Caco-2 (cell line): ENCODE results near the gene SETD3. TPM values are rescaled to one million over a fixed set of nuclear protein-coding genes. Genes with fewer than 3 reads are reported as not detected.

Experiments
- BruUV-seq: library from RNA; stranded (reverse); fragments of 400-500 nt; replicated peaks from 2 replicates; lab custom pipeline; 2021; lab: Mats Ljungman, UMichigan
- CTCF ChIA-PET: fragments of 300-600 bp; sonication (Branson Sonifier 250); formaldehyde crosslinking; loops from one replicate; lab custom pipeline; 2022; ENCODE audit warnings: antibody characterized with exemption; lab: Charles Lee
- POLR2A ChIA-PET: fragments of 300-600 bp; sonication (Branson Sonifier 250); formaldehyde crosslinking; loops from one replicate; lab custom pipeline; 2022; ENCODE audit warnings: antibody characterized with exemption; lab: Charles Lee
- DNase-seq, 2 experiments: peaks; one replicate each; pipeline versions ENCODE4 v3.0.0 to v3.0.0-alpha.2; 2020 to 2022
- H3K27me3 ChIP-seq: replicated peaks from 2 replicates; pipeline ENCODE4 v1.6.0; 2011; ENCODE audit warnings: low read length; ENCODE audit not compliant: control insufficient read depth, insufficient read depth
- H3K36me3 ChIP-seq: 2 replicates; pipeline ENCODE4 v1.5.1; 2011; ENCODE audit warnings: low read length; ENCODE audit not compliant: control insufficient read depth, insufficient read depth
- H3K4me1 ChIP-seq: fragments of 250-450 bp; sonication (Bioruptor Pico); 2 replicates; pipeline ENCODE4 v1.5.1; 2020; ENCODE audit warnings: mild to moderate bottlenecking
- H3K4me3 ChIP-seq: 2 replicates; pipeline ENCODE4 v1.5.1; 2011; ENCODE audit warnings: low read depth, mild to moderate bottlenecking, control low read depth, low read length
- H3K9me3 ChIP-seq: fragments of 250-450 bp; sonication (Bioruptor Pico); 2 replicates; pipeline ENCODE4 v1.5.1; 2020; ENCODE audit warnings: mild to moderate bottlenecking, moderate library complexity
- H3K27ac Mint-ChIP-seq: one replicate; pipeline ENCODE4 v1.8.0; 2022; ENCODE audit warnings: mixed read lengths; ENCODE audit not compliant: unreplicated experiment
- H3K27me3 Mint-ChIP-seq: one replicate; pipeline ENCODE4 v1.8.0; 2022; ENCODE audit warnings: mixed read lengths; ENCODE audit not compliant: insufficient read depth, unreplicated experiment
- H3K36me3 Mint-ChIP-seq: one replicate; pipeline ENCODE4 v1.8.0; 2022; ENCODE audit warnings: mild to moderate bottlenecking, mixed read lengths; ENCODE audit not compliant: insufficient read depth, unreplicated experiment
- H3K4me1 Mint-ChIP-seq: one replicate; pipeline ENCODE4 v1.8.0; 2022; ENCODE audit warnings: low read depth, mixed read lengths; ENCODE audit not compliant: unreplicated experiment
- H3K4me3 Mint-ChIP-seq: one replicate; pipeline ENCODE4 v1.8.0; 2022; ENCODE audit warnings: mild to moderate bottlenecking, moderate library complexity, mixed read lengths; ENCODE audit not compliant: unreplicated experiment
- H3K9me3 Mint-ChIP-seq: one replicate; pipeline ENCODE4 v1.8.0; 2022; ENCODE audit warnings: mixed read lengths; ENCODE audit not compliant: unreplicated experiment
- CTCF ChIP-seq, 2 experiments: fragments of 200-600 bp in 1 of 2; IDR thresholded peaks; 1 replicate in 1 of 2; 2 replicates in 1 of 2; pipeline versions ENCODE4 v1.5.1 to v1.8.0; 2011 to 2022; ENCODE audit warnings: antibody characterized with exemption in 1 of 2, control low read depth in 1 of 2, inconsistent platforms in 1 of 2, low read depth in 1 of 2, low read length in 1 of 2, mild to moderate bottlenecking in 1 of 2, moderate library complexity in 1 of 2; ENCODE audit not compliant: insufficient read depth in 1 of 2, severe bottlenecking in 1 of 2, unreplicated experiment in 1 of 2
- intact Hi-C: fragments of 100-400 bp; cut with micrococcal nuclease; formaldehyde crosslinking; loops from one replicate; pipeline ENCODE4 v1.10.0; 2022; ENCODE audit not compliant: unreplicated experiment
- total RNA-seq: library from RNA; stranded (reverse); gene quantifications from 2 replicates; pipeline ENCODE4 v1.2.3, GENCODE V29; 2022

SETD3 gene
- total RNA-seq, 1 experiment from 2014 or later: 74.3 TPM

GRCh38 chr14:99382781-99383471 is 97.7 kb downstream of the SETD3 start:
- Mint-ChIP-seq H3K27ac (no peak overlapping the region), H3K9me3 (no peaks in the 10 kb centered on the region), H3K27me3 (no peaks in the 10 kb centered on the region), H3K4me1 (no peaks in the 10 kb centered on the region), H3K36me3 (no peaks in the 10 kb centered on the region), H3K4me3 (no peak overlapping the region)
- intact Hi-C loops: no loop called here
- no peak for DNase-seq
- Histone ChIP-seq H3K27me3 (no peaks in the 10 kb centered on the region), H3K4me1 (no peaks in the 10 kb centered on the region), H3K4me3 (no peak overlapping the region), H3K36me3 (no peaks in the 10 kb centered on the region), H3K9me3 (no peaks in the 10 kb centered on the region)
- ChIA-PET POLR2A (no interaction called here), CTCF (interaction anchor here (1.6 kb wide), 1 partner anchor 10 kb away, joined by 6 read pairs; no protein-coding TSS in a partner anchor)
- no peak for TF ChIP-seq CTCF (IDR thresholded peaks at IDR 0.05; ENCODE audit: insufficient read depth in 1 of 2, low read depth in 1 of 2, low read length in 1 of 2, severe bottlenecking in 1 of 2, unreplicated experiment in 1 of 2)
- no TSS peak for BruUV-seq

- ChIA-PET POLR2A (no interaction called here), CTCF (interaction anchor here (0.6 kb wide), 1 partner anchor 976 kb away, joined by 3 read pairs; no protein-coding TSS in a partner anchor)
Observed at GRCh38 chr14:99382071-99382470, 98.6 kb downstream of the SETD3 start.

GRCh38 chr14:99381688-99382060 is 99.0 kb downstream of the SETD3 start:
- no peaks in the 10 kb centered on the region for H3K27me3 Mint-ChIP-seq
- BruUV-seq: no TSS peak
- no peaks in the 10 kb centered on the region for H3K4me1 Mint-ChIP-seq
- no peaks in the 10 kb centered on the region for H3K4me1 ChIP-seq
- H3K27ac Mint-ChIP-seq: no peak overlapping the region
- H3K4me3 ChIP-seq: no peak overlapping the region
- no peaks in the 10 kb centered on the region for H3K27me3 ChIP-seq
- no peaks in the 10 kb centered on the region for H3K9me3 ChIP-seq
- TF ChIP-seq CTCF (IDR thresholded peaks at IDR 0.05; ENCODE audit: insufficient read depth in 1 of 2, low read depth in 1 of 2, low read length in 1 of 2, severe bottlenecking in 1 of 2, unreplicated experiment in 1 of 2): no peak
- no peaks in the 10 kb centered on the region for H3K9me3 Mint-ChIP-seq
- ChIA-PET CTCF (interaction anchor here (0.6 kb wide), 1 partner anchor 977 kb away, joined by 3 read pairs; no protein-coding TSS in a partner anchor), POLR2A (no interaction called here)
- intact Hi-C loops: no loop called here
- H3K36me3 ChIP-seq: no peaks in the 10 kb centered on the region
- no peak overlapping the region for H3K4me3 Mint-ChIP-seq
- DNase-seq: no peak
- no peaks in the 10 kb centered on the region for H3K36me3 Mint-ChIP-seq

More at GRCh38 chr14:99382071-99382470, 98.6 kb downstream of the SETD3 start:
- Mint-ChIP-seq H3K9me3 (no peaks in the 10 kb centered on the region), H3K36me3 (no peaks in the 10 kb centered on the region), H3K27ac (no peak overlapping the region), H3K27me3 (no peaks in the 10 kb centered on the region), H3K4me1 (no peaks in the 10 kb centered on the region), H3K4me3 (no peak overlapping the region)
- Histone ChIP-seq H3K4me1 (no peaks in the 10 kb centered on the region), H3K4me3 (no peak overlapping the region), H3K36me3 (no peaks in the 10 kb centered on the region), H3K9me3 (no peaks in the 10 kb centered on the region), H3K27me3 (no peaks in the 10 kb centered on the region)
- intact Hi-C loops: no loop called here
- no TSS peak for BruUV-seq
- no peak for TF ChIP-seq CTCF (IDR thresholded peaks at IDR 0.05; ENCODE audit: insufficient read depth in 1 of 2, low read depth in 1 of 2, low read length in 1 of 2, severe bottlenecking in 1 of 2, unreplicated experiment in 1 of 2)
- DNase-seq: no peak
